ENCODE measurements around the gene TMEM145. TPM values are rescaled to one million over a fixed set of nuclear protein-coding genes. Genes with fewer than 3 reads are reported as not detected.

TMEM145 gene
- polyA plus RNA-seq, 1 donor (not counting 4 experiments of a cell fraction or from before 2014, with no cell fraction given) = not detected

- Histone ChIP-seq H2AFZ (ENCODE audit: control insufficient read depth, low read length) (no peak overlapping the region), H3K4me1 (ENCODE audit: control insufficient read depth, extremely low read depth, insufficient read depth, low read length) (peaks cover 44% of the 10 kb centered on the region), H3K9ac (ENCODE audit: control insufficient read depth, extremely low read depth, insufficient read depth, low read length) (no peak overlapping the region), H3K79me2 (ENCODE audit: control insufficient read depth, insufficient read depth, low read length) (peaks cover 61% of the 10 kb centered on the region), H4K20me1 (ENCODE audit: control insufficient read depth, extremely low read depth, insufficient read depth, low read length) (no peaks in the 10 kb centered on the region), H3K4me3 (ENCODE audit: control insufficient read depth in 2 of 3, extremely low read depth in 1 of 3, insufficient read depth in 2 of 3, low read depth in 1 of 3, low read length in 3 of 3) (no peak overlapping the region), H3K36me3 (ENCODE audit: control insufficient read depth in 2 of 2, extremely low read depth in 1 of 2, insufficient read depth in 2 of 2, low read length in 2 of 2) (peaks cover 19 to 29% of the 10 kb centered on the region in 2 experiments), H3K4me2 (ENCODE audit: control insufficient read depth, extremely low read depth, insufficient read depth, low read depth, low read length) (no peak overlapping the region), H3K27ac (ENCODE audit: control insufficient read depth, insufficient read depth, low read length) (no peak overlapping the region), H3K27me3 (ENCODE audit: control insufficient read depth, extremely low read depth, insufficient read depth, low read length) (no peaks in the 10 kb centered on the region), H3K9me3 (ENCODE audit: control insufficient read depth, low read depth, low read length) (no peaks in the 10 kb centered on the region), H3K9me1 (ENCODE audit: control insufficient read depth, extremely low read depth, insufficient read depth, low read length) (peaks cover 2% of the 10 kb centered on the region)
- FAIRE-seq (no peak), DNase-seq (ENCODE audit: low read depth, low spot score) (no peak)
- dilution Hi-C loops (cut with MboI; ENCODE audit: extremely low pct_ligation_motif_present, low sequenced_read_pairs) = no loop called here
- TF ChIP-seq CTCF (optimal IDR thresholded peaks at IDR 0.05 in 1 of 3, IDR thresholded peaks at IDR 0.05 in 1 of 3, conservative IDR thresholded peaks at IDR 0.05 in 1 of 3; ENCODE audit: extremely low read depth in 1 of 3, insufficient read depth in 2 of 3, low read length in 3 of 3) (no peak), EZH2 (IDR thresholded peaks at IDR 0.05; ENCODE audit: low read length) (no peak)
Measured at GRCh38 chr19:42271861-42272534, 41.1 kb upstream of the TMEM145 start.

GRCh38 chr19:42272535-42272897 is 40.6 kb upstream of the TMEM145 start:
- H3K9ac ChIP-seq (ENCODE audit: control insufficient read depth, extremely low read depth, insufficient read depth, low read length) = no peak overlapping the region
- DNase-seq (ENCODE audit: low read depth, low spot score) (no peak), FAIRE-seq (no peak)
- dilution Hi-C loops (cut with MboI; ENCODE audit: extremely low pct_ligation_motif_present, low sequenced_read_pairs) = no loop called here
- H4K20me1 ChIP-seq (ENCODE audit: control insufficient read depth, extremely low read depth, insufficient read depth, low read length) = no peaks in the 10 kb centered on the region
- peaks cover 21 to 29% of the 10 kb centered on the region in 2 experiments for H3K36me3 ChIP-seq (ENCODE audit: control insufficient read depth in 2 of 2, extremely low read depth in 1 of 2, insufficient read depth in 2 of 2, low read length in 2 of 2)
- no peak overlapping the region for H3K4me3 ChIP-seq (ENCODE audit: control insufficient read depth in 2 of 3, extremely low read depth in 1 of 3, insufficient read depth in 2 of 3, low read depth in 1 of 3, low read length in 3 of 3)
- no peaks in the 10 kb centered on the region for H3K27me3 ChIP-seq (ENCODE audit: control insufficient read depth, extremely low read depth, insufficient read depth, low read length)
- H3K4me1 ChIP-seq (ENCODE audit: control insufficient read depth, extremely low read depth, insufficient read depth, low read length) = peaks cover 47% of the 10 kb centered on the region
- no peak overlapping the region for H2AFZ ChIP-seq (ENCODE audit: control insufficient read depth, low read length)
- H3K27ac ChIP-seq (ENCODE audit: control insufficient read depth, insufficient read depth, low read length) = no peak overlapping the region
- H3K79me2 ChIP-seq (ENCODE audit: control insufficient read depth, insufficient read depth, low read length) = peaks cover 61% of the 10 kb centered on the region
- no peak overlapping the region for H3K4me2 ChIP-seq (ENCODE audit: control insufficient read depth, extremely low read depth, insufficient read depth, low read depth, low read length)
- TF ChIP-seq CTCF (optimal IDR thresholded peaks at IDR 0.05 in 1 of 3, IDR thresholded peaks at IDR 0.05 in 1 of 3, conservative IDR thresholded peaks at IDR 0.05 in 1 of 3; ENCODE audit: extremely low read depth in 1 of 3, insufficient read depth in 2 of 3, low read length in 3 of 3) (no peak), EZH2 (IDR thresholded peaks at IDR 0.05; ENCODE audit: low read length) (no peak)
- peaks cover 2% of the 10 kb centered on the region for H3K9me1 ChIP-seq (ENCODE audit: control insufficient read depth, extremely low read depth, insufficient read depth, low read length)
- no peaks in the 10 kb centered on the region for H3K9me3 ChIP-seq (ENCODE audit: control insufficient read depth, low read depth, low read length)

All from keratinocyte (primary cell).